MM.1S (cell line): ENCODE results near the gene CAMK2A.
"Not testable (repeated sequence)": the region's sequence is repeated elsewhere in the genome, so short reads cannot be mapped to it uniquely, and the experiment has no call there.

Experiments used
- DNase-seq: peaks from one replicate; pipeline ENCODE4 v3.0.0-alpha.2; 2015
- H2AFZ ChIP-seq: fragments of 300-600 bp; sonication (generic); 2 replicates; pipeline ENCODE4 v1.6.0; 2016; ENCODE audit warnings: antibody characterized with exemption, low read length
- H3F3A ChIP-seq: fragments of 300-600 bp; sonication (generic); 2 replicates; pipeline ENCODE4 v1.6.1; 2016; ENCODE audit warnings: mild to moderate bottlenecking, antibody characterized with exemption, low read length, moderate library complexity, mixed read lengths; ENCODE audit not compliant: insufficient read depth
- H3K27ac ChIP-seq: fragments of 300-600 bp; sonication (generic); 2 replicates; pipeline ENCODE4 v1.5.1; 2016; ENCODE audit warnings: mild to moderate bottlenecking, low read length
- H3K27me3 ChIP-seq: fragments of 300-600 bp; sonication (generic); replicated peaks from 2 replicates; pipeline ENCODE4 v1.6.0; 2016; ENCODE audit warnings: low read length; ENCODE audit not compliant: insufficient read depth
- H3K36me3 ChIP-seq: fragments of 300-600 bp; sonication (generic); replicated peaks from 2 replicates; pipeline ENCODE4 v1.6.1; 2016; ENCODE audit warnings: mild to moderate bottlenecking, low read length, mixed read lengths; ENCODE audit not compliant: insufficient read depth
- H3K4me1 ChIP-seq: fragments of 300-600 bp; sonication (generic); 2 replicates; pipeline ENCODE4 v1.6.1; 2016; ENCODE audit warnings: low read length, mixed read lengths
- H3K4me2 ChIP-seq: fragments of 300-600 bp; sonication (generic); 2 replicates; pipeline ENCODE4 v1.6.0; 2016; ENCODE audit warnings: low read depth, low read length
- H3K4me3 ChIP-seq: fragments of 300-600 bp; sonication (generic); 2 replicates; pipeline ENCODE4 v1.5.1; 2016; ENCODE audit warnings: low read length, mixed read lengths
- H3K79me2 ChIP-seq: fragments of 300-600 bp; sonication (generic); 2 replicates; pipeline ENCODE4 v1.6.1; 2016; ENCODE audit warnings: mixed run types, low read length, mixed read lengths
- H3K9ac ChIP-seq: fragments of 300-600 bp; sonication (generic); 2 replicates; pipeline ENCODE4 v1.6.1; 2016; ENCODE audit warnings: low read length, mixed read lengths
- H3K9me2 ChIP-seq: fragments of 300-600 bp; sonication (generic); replicated peaks from 2 replicates; pipeline ENCODE4 v1.6.1; 2016; ENCODE audit warnings: mild to moderate bottlenecking, low read length, mixed read lengths; ENCODE audit not compliant: insufficient read depth
- H3K9me3 ChIP-seq: fragments of 300-600 bp; sonication (generic); replicated peaks from 2 replicates; pipeline ENCODE4 v1.6.1; 2016; ENCODE audit warnings: mild to moderate bottlenecking, low read length, mixed read lengths; ENCODE audit not compliant: insufficient read depth
- H4K20me1 ChIP-seq: fragments of 300-600 bp; sonication (generic); 2 replicates; pipeline ENCODE4 v1.6.1; 2016; ENCODE audit warnings: mild to moderate bottlenecking, low read length, moderate library complexity, mixed read lengths; ENCODE audit not compliant: insufficient read depth
- EZH2 ChIP-seq: fragments of 300-600 bp; sonication (generic); optimal IDR thresholded peaks from 2 replicates; pipeline ENCODE3; 2017; ENCODE audit warnings: low read depth, mild to moderate bottlenecking, antibody characterized with exemption, low read length, mixed read lengths
- EZH2phosphoT487 ChIP-seq: fragments of 300-600 bp; sonication (generic); IDR thresholded peaks from 2 replicates; pipeline ENCODE4 v1.6.1; 2018; ENCODE audit warnings: antibody characterized with exemption, low read length
- TF ChIP-seq, protein P1 (sequence below): fragments of 300-600 bp; sonication (generic); IDR thresholded peaks from 2 replicates; pipeline ENCODE4 v1.5.1; 2016; ENCODE audit warnings: antibody characterized with exemption, low read length, mixed read lengths

Gene CAMK2A

DNA sequence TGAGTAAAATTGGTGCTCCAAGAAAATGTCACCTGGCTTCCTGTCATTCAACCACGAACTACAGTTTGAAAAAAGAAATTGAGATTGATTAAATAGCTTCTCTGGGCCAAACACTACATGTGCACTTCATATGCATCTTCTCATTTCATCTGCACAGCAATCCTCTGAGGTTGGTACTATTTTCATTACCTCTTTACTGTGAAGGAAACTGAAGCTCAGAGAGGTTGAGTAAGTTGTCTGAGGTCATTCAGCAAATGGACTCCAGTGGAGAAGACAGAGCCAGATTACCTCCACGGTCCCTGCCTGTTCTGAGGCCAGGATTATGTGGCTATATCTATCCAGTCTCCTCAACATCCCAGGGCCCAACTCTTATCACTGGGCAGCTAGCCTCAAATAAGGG is 53.3 kb downstream of the CAMK2A start:
- H3K9me3 ChIP-seq: no peaks in the 10 kb centered on the region
- TF ChIP-seq EZH2 (no peak), EZH2phosphoT487 (no peak)
- TF ChIP-seq, protein P1, sequence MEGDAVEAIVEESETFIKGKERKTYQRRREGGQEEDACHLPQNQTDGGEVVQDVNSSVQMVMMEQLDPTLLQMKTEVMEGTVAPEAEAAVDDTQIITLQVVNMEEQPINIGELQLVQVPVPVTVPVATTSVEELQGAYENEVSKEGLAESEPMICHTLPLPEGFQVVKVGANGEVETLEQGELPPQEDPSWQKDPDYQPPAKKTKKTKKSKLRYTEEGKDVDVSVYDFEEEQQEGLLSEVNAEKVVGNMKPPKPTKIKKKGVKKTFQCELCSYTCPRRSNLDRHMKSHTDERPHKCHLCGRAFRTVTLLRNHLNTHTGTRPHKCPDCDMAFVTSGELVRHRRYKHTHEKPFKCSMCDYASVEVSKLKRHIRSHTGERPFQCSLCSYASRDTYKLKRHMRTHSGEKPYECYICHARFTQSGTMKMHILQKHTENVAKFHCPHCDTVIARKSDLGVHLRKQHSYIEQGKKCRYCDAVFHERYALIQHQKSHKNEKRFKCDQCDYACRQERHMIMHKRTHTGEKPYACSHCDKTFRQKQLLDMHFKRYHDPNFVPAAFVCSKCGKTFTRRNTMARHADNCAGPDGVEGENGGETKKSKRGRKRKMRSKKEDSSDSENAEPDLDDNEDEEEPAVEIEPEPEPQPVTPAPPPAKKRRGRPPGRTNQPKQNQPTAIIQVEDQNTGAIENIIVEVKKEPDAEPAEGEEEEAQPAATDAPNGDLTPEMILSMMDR: no peak
- no peak overlapping the region for H3K4me2 ChIP-seq
- H3K27ac ChIP-seq: no peak overlapping the region
- no peaks in the 10 kb centered on the region for H3K4me1 ChIP-seq
- H3K27me3 ChIP-seq: no peaks in the 10 kb centered on the region
- no peaks in the 10 kb centered on the region for H3K79me2 ChIP-seq
- no peaks in the 10 kb centered on the region for H3F3A ChIP-seq
- no peak overlapping the region for H3K4me3 ChIP-seq
- no peaks in the 10 kb centered on the region for H3K9me2 ChIP-seq
- no peaks in the 10 kb centered on the region for H4K20me1 ChIP-seq
- H2AFZ ChIP-seq: no peak overlapping the region
- H3K9ac ChIP-seq: no peak overlapping the region
- DNase-seq: no peak
- no peaks in the 10 kb centered on the region for H3K36me3 ChIP-seq

DNA sequence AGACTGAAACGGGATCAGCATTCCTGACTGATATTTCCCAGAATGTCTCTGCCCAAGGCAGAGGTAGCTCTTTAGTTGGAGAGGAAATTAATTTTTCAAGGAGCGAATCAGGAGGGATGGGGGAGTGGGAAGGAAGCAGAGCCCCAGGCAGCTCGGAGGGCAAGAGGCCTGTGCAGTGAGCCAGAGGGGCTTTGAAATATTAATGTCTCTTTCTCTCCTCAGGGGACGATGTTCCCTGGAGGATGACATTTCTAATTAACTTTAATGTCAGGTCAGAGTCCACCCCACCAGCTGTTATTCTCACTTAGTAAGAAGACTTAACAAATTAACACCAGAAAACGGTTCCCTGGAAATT is 54.1 kb downstream of the CAMK2A start:
- H3K9ac ChIP-seq: no peak overlapping the region

DNA sequence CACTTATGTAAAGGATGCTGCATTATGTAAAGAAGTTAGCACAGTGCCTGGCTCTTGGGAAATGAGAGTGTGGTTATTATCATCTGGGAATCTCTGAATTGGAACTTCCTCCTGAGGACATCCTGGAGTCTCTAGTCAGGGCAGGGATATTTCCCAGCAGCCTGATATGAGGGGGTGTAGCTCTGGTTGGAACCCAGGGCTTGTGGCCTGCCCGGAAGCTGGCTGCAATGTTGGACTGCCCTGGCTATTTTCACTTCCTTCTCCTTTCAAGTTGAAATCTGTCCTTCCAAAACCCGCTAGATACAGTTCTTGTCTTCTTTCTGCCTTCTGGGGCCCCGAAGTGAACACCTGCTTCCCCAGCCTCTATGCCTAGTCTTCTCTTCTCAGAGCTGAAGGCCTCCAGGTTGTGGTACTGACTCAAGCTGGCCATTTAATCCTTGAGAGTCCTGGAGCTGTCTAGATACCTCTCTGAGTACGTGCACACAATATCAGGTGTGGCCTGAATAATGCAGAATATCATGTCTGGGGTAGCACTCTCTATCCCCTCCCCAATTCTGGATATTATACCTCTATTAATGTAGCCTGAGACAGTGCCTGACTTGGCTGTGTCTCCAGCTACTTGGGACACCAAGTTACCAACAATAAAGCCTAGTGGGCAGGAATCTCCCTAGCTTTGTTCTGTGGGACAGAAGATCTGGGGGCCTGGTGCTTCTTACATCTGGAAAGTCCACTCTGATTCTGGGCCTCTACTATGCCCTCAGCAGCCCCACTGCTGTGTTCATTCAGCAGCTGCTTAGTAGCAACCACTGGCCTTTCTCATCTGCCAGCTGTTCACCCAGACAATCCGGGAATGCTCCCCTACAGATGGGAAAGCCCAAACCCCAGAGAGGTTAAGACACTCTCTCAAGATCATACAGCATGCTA is 54.7 kb downstream of the CAMK2A start:
- no peak for DNase-seq
- H3K9me2 ChIP-seq: no peaks in the 10 kb centered on the region
- H3K79me2 ChIP-seq: no peaks in the 10 kb centered on the region
- H3K27me3 ChIP-seq: no peaks in the 10 kb centered on the region
- H3K4me3 ChIP-seq: no peak overlapping the region
- no peak overlapping the region for H3K27ac ChIP-seq
- H3K4me1 ChIP-seq: no peaks in the 10 kb centered on the region
- no peak for TF ChIP-seq EZH2phosphoT487
- TF ChIP-seq, protein P1: no peak
- no peak for TF ChIP-seq EZH2
- no peak overlapping the region for H3K4me2 ChIP-seq
- H3K36me3 ChIP-seq: no peaks in the 10 kb centered on the region
- no peaks in the 10 kb centered on the region for H3K9me3 ChIP-seq
- H3F3A ChIP-seq: no peaks in the 10 kb centered on the region
- H2AFZ ChIP-seq: no peak overlapping the region
- H4K20me1 ChIP-seq: no peaks in the 10 kb centered on the region
- no peak overlapping the region for H3K9ac ChIP-seq

More for the DNA sequence above, 54.1 kb downstream of the CAMK2A start:
- H3K27ac ChIP-seq: no peak overlapping the region
- H3K4me1 ChIP-seq: no peaks in the 10 kb centered on the region
- no peak overlapping the region for H3K4me3 ChIP-seq
- no peak overlapping the region for H2AFZ ChIP-seq
- DNase-seq: no peak
- no peaks in the 10 kb centered on the region for H4K20me1 ChIP-seq
- no peaks in the 10 kb centered on the region for H3K79me2 ChIP-seq
- H3K9me3 ChIP-seq: no peaks in the 10 kb centered on the region
- H3F3A ChIP-seq: no peaks in the 10 kb centered on the region
- H3K27me3 ChIP-seq: no peaks in the 10 kb centered on the region
- no peaks in the 10 kb centered on the region for H3K9me2 ChIP-seq
- H3K36me3 ChIP-seq: no peaks in the 10 kb centered on the region
- TF ChIP-seq EZH2phosphoT487 (no peak), EZH2 (no peak)
- TF ChIP-seq, protein P1: no peak
- H3K4me2 ChIP-seq: no peak overlapping the region

DNA sequence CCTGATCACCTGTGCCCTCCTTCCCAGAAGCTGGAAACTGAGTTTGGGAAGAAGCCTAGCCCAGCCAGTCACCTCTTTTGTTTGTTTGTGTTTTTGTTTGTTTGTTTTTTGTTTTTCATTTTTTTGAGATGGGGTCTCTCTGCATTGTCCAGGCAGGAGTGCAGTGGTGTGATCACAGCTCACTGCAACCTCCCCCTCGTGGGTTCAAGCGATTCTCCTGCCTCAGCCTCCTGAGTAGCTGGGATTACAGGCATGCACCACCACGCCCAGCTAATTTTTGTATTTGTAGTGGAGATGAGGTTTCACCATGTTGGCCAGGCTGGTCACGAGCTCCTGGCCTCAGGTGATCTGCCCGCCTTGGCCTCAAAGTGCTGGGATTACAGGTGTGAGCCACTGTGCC is 55.9 kb downstream of the CAMK2A start:
- H2AFZ ChIP-seq, DNase-seq: not testable (repeated sequence)

More for the DNA sequence above, 55.9 kb downstream of the CAMK2A start:
- H3K36me3 ChIP-seq, H3K9ac ChIP-seq, H3K4me2 ChIP-seq, H4K20me1 ChIP-seq, H3K27ac ChIP-seq, H3K4me3 ChIP-seq, H3K27me3 ChIP-seq, H3K79me2 ChIP-seq, H3K9me3 ChIP-seq, H3F3A ChIP-seq, H3K9me2 ChIP-seq, H3K4me1 ChIP-seq: not testable (repeated sequence)
